Fibroblast of lung (primary cell): ENCODE measurements around the gene TAF1C.

Experiments used
- EZH2 ChIP-seq: IDR thresholded peaks from 2 replicates; pipeline ENCODE4 v1.5.1; 2012; ENCODE audit warnings: low read length, control low read depth, mild to moderate bottlenecking; ENCODE audit errors: missing control alignments
- TF ChIP-seq, protein P1 (sequence below), 2 donors: IDR thresholded peaks in 1 of 2; conservative IDR thresholded peaks in 1 of 2; 1 replicate in 1 of 2; 2 replicates in 1 of 2; pipeline ENCODE4 v1.5.1; 2011 to 2012; ENCODE audit warnings: low read length in 2 of 2, control low read depth in 1 of 2, inconsistent platforms in 1 of 2, low read depth in 1 of 2, mild to moderate bottlenecking in 1 of 2

DNA sequence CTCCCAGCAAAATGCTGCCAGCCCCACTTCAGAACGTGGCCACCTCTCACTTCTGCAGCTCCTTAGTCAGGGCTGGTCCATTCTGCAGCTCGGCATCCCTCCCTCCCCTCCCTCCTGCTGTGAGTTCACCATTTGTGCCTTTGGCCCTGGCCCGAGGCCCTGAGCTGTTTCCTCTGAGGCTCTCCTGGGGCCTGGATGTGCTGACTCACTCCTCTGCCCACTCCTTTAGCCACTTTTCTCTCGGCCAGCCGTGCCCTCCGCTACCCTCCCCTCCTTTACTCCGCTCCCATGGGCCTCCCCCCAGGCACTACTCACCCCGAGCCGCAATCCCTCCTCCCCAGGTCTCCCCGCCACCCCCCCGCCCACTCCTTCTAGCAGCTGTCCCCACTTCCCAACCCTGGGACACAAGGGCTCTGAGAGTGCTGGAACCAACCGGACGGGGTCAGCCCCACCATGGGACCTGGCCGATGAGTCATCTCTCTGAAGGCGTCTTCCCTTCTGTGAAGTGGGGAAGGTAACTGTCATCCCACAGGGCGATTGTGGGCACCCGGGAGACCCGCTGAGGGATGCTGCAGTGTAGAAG is 41.5 kb upstream of the TAF1C start:
- TF ChIP-seq, protein P1, sequence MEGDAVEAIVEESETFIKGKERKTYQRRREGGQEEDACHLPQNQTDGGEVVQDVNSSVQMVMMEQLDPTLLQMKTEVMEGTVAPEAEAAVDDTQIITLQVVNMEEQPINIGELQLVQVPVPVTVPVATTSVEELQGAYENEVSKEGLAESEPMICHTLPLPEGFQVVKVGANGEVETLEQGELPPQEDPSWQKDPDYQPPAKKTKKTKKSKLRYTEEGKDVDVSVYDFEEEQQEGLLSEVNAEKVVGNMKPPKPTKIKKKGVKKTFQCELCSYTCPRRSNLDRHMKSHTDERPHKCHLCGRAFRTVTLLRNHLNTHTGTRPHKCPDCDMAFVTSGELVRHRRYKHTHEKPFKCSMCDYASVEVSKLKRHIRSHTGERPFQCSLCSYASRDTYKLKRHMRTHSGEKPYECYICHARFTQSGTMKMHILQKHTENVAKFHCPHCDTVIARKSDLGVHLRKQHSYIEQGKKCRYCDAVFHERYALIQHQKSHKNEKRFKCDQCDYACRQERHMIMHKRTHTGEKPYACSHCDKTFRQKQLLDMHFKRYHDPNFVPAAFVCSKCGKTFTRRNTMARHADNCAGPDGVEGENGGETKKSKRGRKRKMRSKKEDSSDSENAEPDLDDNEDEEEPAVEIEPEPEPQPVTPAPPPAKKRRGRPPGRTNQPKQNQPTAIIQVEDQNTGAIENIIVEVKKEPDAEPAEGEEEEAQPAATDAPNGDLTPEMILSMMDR (conservative IDR thresholded peaks at IDR 0.05 in 1 of 2, IDR thresholded peaks at IDR 0.05 in 1 of 2; ENCODE audit: low read depth in 1 of 2, low read length in 2 of 2) = no peak
- TF ChIP-seq EZH2 = no peak
